Neural progenitor cell (in vitro differentiated cells): ENCODE measurements around the gene TADA3. TPM values are rescaled to one million over a fixed set of nuclear protein-coding genes. Genes with fewer than 3 reads are reported as not detected.

Experiments used
- DNase-seq: peaks from one replicate; pipeline ENCODE4 v3.0.0-alpha.2; 2016; ENCODE audit warnings: low spot score
- H2AFZ ChIP-seq: fragments of 200-600 bp; sonication (generic); replicated peaks from 2 replicates; pipeline ENCODE4 v1.6.1; 2016; ENCODE audit warnings: antibody characterized with exemption
- H3F3A ChIP-seq: fragments of 200-600 bp; sonication (generic); 2 replicates; pipeline ENCODE4 v1.6.1; 2016; ENCODE audit warnings: antibody characterized with exemption, low read depth
- H3K27ac ChIP-seq: fragments of 200-600 bp; sonication (generic); 2 replicates; pipeline ENCODE4 v1.5.1; 2016; ENCODE audit warnings: mild to moderate bottlenecking
- H3K27me3 ChIP-seq: fragments of 200-600 bp; sonication (generic); 2 replicates; pipeline ENCODE4 v1.6.1; 2016; ENCODE audit warnings: mild to moderate bottlenecking, moderate library complexity
- H3K36me3 ChIP-seq: fragments of 200-600 bp; sonication (generic); 2 replicates; pipeline ENCODE4 v1.5.1; 2016
- H3K4me1 ChIP-seq: fragments of 200-600 bp; sonication (generic); 2 replicates; pipeline ENCODE4 v1.6.1; 2016; ENCODE audit warnings: mixed run types
- H3K4me2 ChIP-seq: fragments of 200-600 bp; sonication (generic); 2 replicates; pipeline ENCODE4 v1.6.1; 2016
- H3K4me3 ChIP-seq: fragments of 200-600 bp; sonication (generic); 2 replicates; pipeline ENCODE4 v1.5.1; 2016
- H3K79me2 ChIP-seq: fragments of 200-600 bp; sonication (generic); 2 replicates; pipeline ENCODE4 v1.6.1; 2016; ENCODE audit warnings: low read depth
- H3K9ac ChIP-seq: fragments of 200-600 bp; sonication (generic); 2 replicates; pipeline ENCODE4 v1.6.1; 2016
- H3K9me3 ChIP-seq: fragments of 200-600 bp; sonication (generic); 2 replicates; pipeline ENCODE4 v1.5.1; 2016; ENCODE audit warnings: low read depth
- H4K20me1 ChIP-seq: fragments of 200-600 bp; sonication (generic); 2 replicates; pipeline ENCODE4 v1.6.1; 2016; ENCODE audit warnings: low read depth
- H3K27ac Mint-ChIP-seq: 3 replicates; pipeline ENCODE4 v1.8.0; 2021; ENCODE audit warnings: mixed read lengths
- H3K27me3 Mint-ChIP-seq: 2 replicates; pipeline ENCODE4 v1.8.0; 2022; ENCODE audit warnings: low read depth, mild to moderate bottlenecking, inconsistent platforms, moderate library complexity, mixed read lengths; ENCODE audit not compliant: insufficient read depth
- H3K36me3 Mint-ChIP-seq: 3 replicates; pipeline ENCODE4 v1.8.0; 2021; ENCODE audit warnings: mixed read lengths
- H3K4me1 Mint-ChIP-seq: 3 replicates; pipeline ENCODE4 v1.8.0; 2021; ENCODE audit warnings: mixed read lengths
- H3K4me3 Mint-ChIP-seq: 3 replicates; pipeline ENCODE4 v1.8.0; 2021; ENCODE audit warnings: mild to moderate bottlenecking, moderate library complexity, mixed read lengths
- H3K9me3 Mint-ChIP-seq: 3 replicates; pipeline ENCODE4 v1.8.0; 2020; ENCODE audit warnings: mixed read lengths
- CTCF ChIP-seq: fragments of 200-600 bp; sonication (generic); IDR thresholded peaks from 2 replicates; pipeline ENCODE4 v1.5.1; 2017; ENCODE audit warnings: antibody characterized with exemption, mild to moderate bottlenecking
- EZH2 ChIP-seq: fragments of 200-600 bp; sonication (generic); IDR thresholded peaks from 2 replicates; pipeline ENCODE4 v1.6.1; 2017; ENCODE audit warnings: antibody characterized with exemption, mild to moderate bottlenecking, moderate library complexity
- EZH2phosphoT487 ChIP-seq: fragments of 200-600 bp; sonication (generic); IDR thresholded peaks from 2 replicates; pipeline ENCODE4 v1.6.1; 2017; ENCODE audit warnings: antibody characterized with exemption
- total RNA-seq: library from RNA; depleted of rRNA; stranded (reverse); fragments of >200 nt; gene quantifications from 2 replicates; pipeline ENCODE4 v1.2.3, GENCODE V29; 2015; ENCODE audit warnings: low replicate concordance

TADA3 gene
- total RNA-seq, 1 donor from 2014 or later, result 50.8 TPM

- Histone ChIP-seq H3K4me1 (no peaks in the 10 kb centered on the region), H2AFZ (no peak overlapping the region), H3K9ac (no peak overlapping the region), H3K79me2 (no peaks in the 10 kb centered on the region), H3K36me3 (peaks cover 8% of the 10 kb centered on the region), H3K27me3 (no peaks in the 10 kb centered on the region), H3F3A (peaks cover 7% of the 10 kb centered on the region), H3K9me3 (no peaks in the 10 kb centered on the region), H3K4me2 (no peak overlapping the region), H3K27ac (no peak overlapping the region), H3K4me3 (no peak overlapping the region), H4K20me1 (no peaks in the 10 kb centered on the region)
- DNase-seq, result no peak
- TF ChIP-seq CTCF, result no peak
- no peak for TF ChIP-seq EZH2
- TF ChIP-seq EZH2phosphoT487, result no peak
- Mint-ChIP-seq H3K4me1 (no peaks in the 10 kb centered on the region), H3K27ac (no peak overlapping the region), H3K36me3 (peaks cover 18% of the 10 kb centered on the region), H3K27me3 (no peaks in the 10 kb centered on the region), H3K9me3 (no peaks in the 10 kb centered on the region), H3K4me3 (no peak overlapping the region)
Measured at GRCh38 chr3:9781551-9781950, 10.7 kb downstream of the TADA3 start.

- Mint-ChIP-seq H3K4me1 (no peaks in the 10 kb centered on the region), H3K27ac (no peak overlapping the region), H3K4me3 (no peak overlapping the region), H3K9me3 (no peaks in the 10 kb centered on the region), H3K27me3 (no peaks in the 10 kb centered on the region), H3K36me3 (peaks cover 16% of the 10 kb centered on the region)
- Histone ChIP-seq H3K27ac (no peak overlapping the region), H2AFZ (no peak overlapping the region), H3K27me3 (no peaks in the 10 kb centered on the region), H3K9me3 (no peaks in the 10 kb centered on the region), H3K79me2 (no peaks in the 10 kb centered on the region), H4K20me1 (no peaks in the 10 kb centered on the region), H3K4me3 (no peak overlapping the region), H3K36me3 (peaks cover 6% of the 10 kb centered on the region), H3K4me1 (no peaks in the 10 kb centered on the region), H3K4me2 (no peak overlapping the region), H3K9ac (no peak overlapping the region), H3F3A (peaks cover 4% of the 10 kb centered on the region)
- DNase-seq, result no peak
- TF ChIP-seq EZH2phosphoT487 (no peak), CTCF (no peak), EZH2 (no peak)
Measured at GRCh38 chr3:9780910-9781309, 11.4 kb downstream of the TADA3 start.

DNA sequence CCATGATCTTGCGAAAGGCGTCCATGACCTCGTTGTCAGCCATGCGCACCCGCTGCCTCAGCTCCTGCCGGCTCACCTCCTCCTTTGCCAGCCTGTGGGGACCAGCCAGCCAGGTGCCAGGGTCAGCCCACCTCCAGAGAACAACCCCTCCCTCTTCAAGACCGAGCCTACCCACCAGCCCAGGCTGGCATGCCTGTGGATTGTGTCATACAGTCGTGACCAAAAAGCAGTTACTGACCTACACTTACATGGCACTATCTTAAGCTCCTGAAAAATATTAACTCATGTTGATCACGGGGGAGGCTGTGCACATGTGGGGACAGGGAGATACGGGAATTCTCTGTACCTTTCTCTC lies 11.8 kb downstream of the TADA3 start:
- TF ChIP-seq EZH2 (no peak), CTCF (no peak), EZH2phosphoT487 (no peak)
- H3K27ac Mint-ChIP-seq, result no peak overlapping the region
- H3K9me3 ChIP-seq, result no peaks in the 10 kb centered on the region
- H3K9me3 Mint-ChIP-seq, result no peaks in the 10 kb centered on the region
- H3K4me1 Mint-ChIP-seq, result no peaks in the 10 kb centered on the region
- H3K4me3 ChIP-seq, result no peak overlapping the region
- peaks cover 4% of the 10 kb centered on the region for H3F3A ChIP-seq
- H3K4me2 ChIP-seq, result no peak overlapping the region
- peaks cover 13% of the 10 kb centered on the region for H3K36me3 Mint-ChIP-seq
- H3K27me3 Mint-ChIP-seq, result no peaks in the 10 kb centered on the region
- no peaks in the 10 kb centered on the region for H4K20me1 ChIP-seq
- no peak overlapping the region for H3K4me3 Mint-ChIP-seq
- H3K27ac ChIP-seq, result no peak overlapping the region
- H3K27me3 ChIP-seq, result no peaks in the 10 kb centered on the region
- H3K36me3 ChIP-seq, result peaks cover 6% of the 10 kb centered on the region
- no peaks in the 10 kb centered on the region for H3K79me2 ChIP-seq
- no peak overlapping the region for H2AFZ ChIP-seq
- DNase-seq, result no peak
- H3K4me1 ChIP-seq, result no peaks in the 10 kb centered on the region
- no peak overlapping the region for H3K9ac ChIP-seq
